GM12891 (cell line): ENCODE measurements around the gene IRF4.
A peak's percentile ranks its signal among the peaks of the same experiment; 100 is the strongest.
"Not testable (repeated sequence)": the region's sequence is repeated elsewhere in the genome, so short reads cannot be mapped to it uniquely, and the experiment has no call there.

Experiments
- DNase-seq: peaks from one replicate; pipeline ENCODE4 v3.0.0; 2011; ENCODE audit warnings: low spot score; ENCODE audit not compliant: insufficient read length
- FAIRE-seq: peaks from 2 replicates; lab custom pipeline; 2011; peaks lifted over from hg19 to GRCh38; lab: Jason Lieb, UNC
- PAX5 ChIP-seq: IDR thresholded peaks from 2 replicates; pipeline ENCODE4 v1.6.1; 2011; ENCODE audit warnings: low read length, moderate library complexity, mild to moderate bottlenecking; ENCODE audit not compliant: insufficient read depth, severe bottlenecking
- POLR2A ChIP-seq: IDR thresholded peaks from 2 replicates; pipeline ENCODE4 v1.6.1; 2011; ENCODE audit warnings: low read depth, low read length, control low read depth
- POLR2AphosphoS5 ChIP-seq: IDR thresholded peaks from 2 replicates; pipeline ENCODE4 v1.6.1; 2011; ENCODE audit warnings: low read depth, low read length, control low read depth
- POU2F2 ChIP-seq: IDR thresholded peaks from 2 replicates; pipeline ENCODE4 v1.6.1; 2011; ENCODE audit warnings: low read depth, mild to moderate bottlenecking, control low read depth, low read length, moderate library complexity
- SPI1 ChIP-seq: IDR thresholded peaks from 2 replicates; pipeline ENCODE4 v1.6.1; 2011; ENCODE audit warnings: low read depth, low read length, control low read depth
- TAF1 ChIP-seq: IDR thresholded peaks from 2 replicates; pipeline ENCODE4 v1.6.1; 2011; ENCODE audit warnings: low read depth, low read length, control low read depth

The IRF4 gene

DNA sequence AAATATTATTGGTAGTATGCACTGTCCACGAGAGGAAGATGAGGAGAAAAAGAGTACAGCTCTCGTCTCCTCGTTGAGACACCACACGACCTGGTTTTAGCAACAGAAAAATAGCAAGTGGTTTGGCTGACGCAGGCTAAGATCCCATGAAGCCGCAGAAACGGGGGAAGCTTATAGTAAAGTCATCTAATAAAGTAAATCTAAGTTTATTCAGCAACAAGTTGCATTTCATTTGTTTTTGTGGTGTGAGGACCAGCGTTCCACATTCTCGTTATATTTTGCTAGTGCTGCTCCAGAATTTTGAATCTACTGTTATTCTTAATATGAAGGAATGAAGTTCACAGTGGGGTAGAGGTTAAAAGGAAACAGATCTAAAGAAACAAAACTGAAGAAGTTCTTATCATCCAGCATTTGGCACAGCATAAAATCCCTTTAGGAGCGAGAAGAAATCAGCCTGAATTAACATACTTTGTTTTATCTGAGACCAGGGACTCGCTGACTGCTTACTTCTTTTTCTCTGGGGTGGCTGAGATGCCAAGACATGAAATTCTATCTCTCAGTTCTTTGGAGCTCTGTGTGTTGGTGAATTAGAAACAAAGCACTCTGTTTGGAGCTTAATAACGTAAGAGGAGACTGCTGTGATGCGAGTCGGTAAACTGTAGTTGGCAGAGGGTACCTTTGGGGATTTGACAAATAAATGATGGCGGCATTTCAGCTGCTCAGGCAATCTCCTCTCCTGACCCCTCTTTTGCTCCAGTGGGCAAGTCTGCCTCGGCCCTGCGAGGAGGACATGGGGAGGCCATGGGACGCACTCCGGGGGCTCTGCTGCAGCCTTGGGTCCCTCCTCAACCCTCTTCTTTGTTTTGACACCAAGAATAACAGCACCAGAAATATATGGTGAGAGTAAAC is 24.9 kb upstream of the IRF4 start:
- TF ChIP-seq SPI1 = no peak
- TF ChIP-seq POLR2A = no peak
- no peak for TF ChIP-seq POLR2AphosphoS5
- no peak for TF ChIP-seq TAF1
- TF ChIP-seq POU2F2 = no peak
- no peak for TF ChIP-seq PAX5
- FAIRE-seq (no peak), DNase-seq (no peak)

DNA sequence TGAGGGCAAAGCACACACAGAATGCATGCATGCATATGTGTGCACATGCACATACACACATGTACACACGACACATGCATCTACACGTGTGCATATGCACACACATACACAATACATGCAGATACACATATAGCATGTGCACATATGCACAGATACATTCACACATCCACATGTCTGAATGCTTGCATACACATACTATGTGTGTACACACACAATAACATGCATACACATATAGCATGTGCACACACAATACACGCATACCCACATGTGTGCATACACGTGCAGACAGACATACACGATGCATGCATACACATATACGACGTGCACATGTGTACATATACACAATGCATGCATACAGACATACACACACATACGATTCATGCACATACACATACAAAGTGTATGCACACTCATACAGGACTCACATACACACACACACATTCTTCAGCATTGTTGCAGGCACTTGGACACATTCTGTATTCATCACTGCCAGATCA is 24.2 kb upstream of the IRF4 start:
- FAIRE-seq (peak; percentile 59), DNase-seq (no peak)
- TF ChIP-seq POLR2AphosphoS5 (no peak), POLR2A (no peak), TAF1 (no peak), PAX5 (no peak), POU2F2 (no peak), SPI1 (no peak)

DNA sequence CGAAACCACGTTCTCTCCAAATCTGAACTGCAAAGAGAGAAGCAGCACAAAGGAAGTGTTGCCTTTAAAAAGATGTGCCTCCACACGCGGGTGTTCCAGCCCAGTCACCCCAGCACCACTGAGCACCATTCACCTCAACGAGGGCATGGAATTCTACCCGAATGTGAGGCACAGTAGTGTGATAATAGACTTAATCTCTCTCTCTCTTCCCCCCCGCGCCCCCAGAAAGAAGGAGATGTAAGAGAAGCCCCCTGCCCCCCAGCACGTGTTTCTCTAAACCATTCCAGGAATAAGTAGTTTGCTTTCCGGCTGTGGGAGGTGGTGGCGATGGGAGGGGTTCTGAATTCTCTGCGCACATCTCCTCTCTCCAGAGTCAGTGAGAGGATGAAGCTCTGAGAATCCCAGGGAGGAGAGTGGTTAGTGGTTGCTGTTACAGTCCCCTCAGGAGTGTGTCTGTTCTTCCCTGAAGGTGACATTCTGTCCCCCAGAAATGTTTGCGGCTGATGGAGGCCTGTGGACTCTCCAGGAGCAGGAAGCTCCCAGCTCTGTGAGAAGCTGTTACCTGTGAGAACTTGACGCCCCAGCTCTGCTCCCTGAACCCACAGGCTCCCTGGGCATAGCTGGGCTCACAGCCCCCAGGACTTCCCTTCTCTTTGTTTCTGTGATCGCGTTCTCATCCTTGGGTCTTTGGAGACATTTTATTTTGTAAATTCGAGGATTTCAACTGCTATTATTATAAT is 23.5 kb upstream of the IRF4 start:
- TF ChIP-seq POU2F2 (no peak), POLR2AphosphoS5 (no peak), POLR2A (no peak), TAF1 (no peak), SPI1 (no peak), PAX5 (no peak)
- DNase-seq = no peak
- FAIRE-seq = no peak

DNA sequence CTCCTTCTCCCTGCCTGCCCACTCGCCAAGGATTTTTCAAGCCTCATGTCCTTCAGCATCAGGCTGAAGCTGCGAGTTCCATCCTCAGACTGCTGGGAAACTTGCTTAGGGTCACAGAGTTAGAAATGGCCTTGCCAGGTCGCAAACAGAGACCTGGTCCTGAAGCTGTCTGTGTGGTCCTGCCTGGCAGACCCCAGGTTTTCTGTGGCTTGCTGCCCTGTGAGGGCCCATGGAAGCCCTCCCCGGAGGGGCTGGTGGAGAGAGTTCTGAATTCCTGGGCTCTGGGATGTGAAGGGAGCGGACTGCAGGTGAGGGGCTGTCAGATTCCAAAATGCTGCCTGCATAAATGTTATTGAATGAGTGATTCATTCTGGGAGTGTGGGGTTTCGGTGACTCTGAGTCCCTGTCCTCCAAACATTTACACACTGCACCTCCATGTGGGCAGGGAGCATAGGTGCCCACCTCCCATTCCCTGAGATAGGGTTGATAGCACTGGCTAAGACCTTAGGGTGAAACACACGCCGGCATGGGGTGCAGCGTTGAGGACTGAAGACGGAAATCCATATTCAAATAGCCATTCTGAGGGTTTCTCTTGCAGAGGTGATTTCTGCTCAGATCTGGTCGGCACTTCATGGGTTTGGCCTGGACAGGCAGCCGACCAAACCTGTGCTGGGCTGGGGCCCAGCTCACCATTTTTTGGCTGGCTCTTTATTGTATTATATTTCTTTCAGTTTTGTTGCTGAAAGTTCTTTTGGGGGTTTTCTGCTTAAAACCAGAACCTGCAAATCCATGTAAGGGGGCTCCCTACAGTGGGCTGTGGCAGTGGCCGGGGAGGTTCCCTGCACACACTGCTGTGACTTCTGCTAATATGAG is 21.8 kb upstream of the IRF4 start:
- no peak for TF ChIP-seq POLR2A
- TF ChIP-seq PAX5 = no peak
- no peak for TF ChIP-seq POU2F2
- no peak for TF ChIP-seq POLR2AphosphoS5
- TF ChIP-seq TAF1 = no peak
- TF ChIP-seq SPI1 = no peak
- DNase-seq (no peak), FAIRE-seq (no peak)

DNA sequence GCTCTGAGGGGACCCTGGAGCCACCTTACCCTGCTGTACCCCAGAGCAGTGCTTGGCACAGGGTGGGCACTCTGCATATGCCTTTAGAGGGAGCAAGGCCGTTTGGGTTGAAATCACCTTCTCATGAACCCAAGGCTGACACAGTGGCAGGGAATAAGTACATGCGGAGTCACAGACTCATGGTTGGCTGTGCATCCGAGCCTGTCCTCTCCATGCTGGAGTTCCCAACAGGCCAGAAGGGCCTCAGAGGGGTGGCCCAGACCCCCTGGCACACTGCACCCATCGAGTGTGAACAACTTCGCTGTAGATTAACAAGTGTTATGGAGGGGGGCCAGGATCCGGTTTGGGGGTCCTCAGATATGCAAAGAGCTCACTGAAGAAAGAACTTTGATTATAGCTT is 21.0 kb upstream of the IRF4 start:
- TF ChIP-seq POLR2A (no peak), POU2F2 (no peak), SPI1 (no peak), TAF1 (no peak), PAX5 (no peak), POLR2AphosphoS5 (no peak)
- DNase-seq (no peak), FAIRE-seq (no peak)

- peak; percentile 68 for FAIRE-seq
- not testable (repeated sequence) for DNase-seq
These were observed 19.7 kb upstream of the IRF4 start for GRCh38 chr6:371851-372250.

- FAIRE-seq = peak; percentile 72
- TF ChIP-seq POLR2AphosphoS5 (no peak), PAX5 (no peak), POU2F2 (no peak), TAF1 (no peak), SPI1 (peak; percentile 93), POLR2A (no peak)
- DNase-seq = no peak
These were observed 19.1 kb upstream of the IRF4 start for GRCh38 chr6:372336-372911.

DNA sequence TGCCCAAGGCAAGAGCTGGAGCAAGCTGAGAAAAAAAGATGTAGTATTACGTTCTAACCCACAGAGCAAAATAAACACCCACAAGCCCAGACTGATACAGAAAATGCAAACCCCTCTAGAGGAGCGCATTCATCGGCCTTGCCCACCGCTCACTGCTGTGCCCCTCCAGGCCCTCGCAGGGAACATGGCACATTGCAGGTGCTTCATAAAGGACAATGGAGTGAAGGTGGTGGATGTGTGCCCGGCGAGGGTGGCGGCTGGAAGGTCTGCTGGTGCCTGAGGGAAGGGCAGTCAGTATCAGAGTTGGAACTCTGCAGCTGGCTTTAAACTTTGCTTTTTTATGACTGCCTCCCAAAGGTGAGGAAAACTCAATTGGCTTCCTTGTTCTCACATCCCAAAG is 18.5 kb upstream of the IRF4 start:
- no peak for FAIRE-seq
- no peak for TF ChIP-seq POU2F2
- TF ChIP-seq PAX5 = no peak
- TF ChIP-seq TAF1 = no peak
- TF ChIP-seq POLR2AphosphoS5 = no peak
- no peak for TF ChIP-seq POLR2A
- TF ChIP-seq SPI1 = no peak
- no peak for DNase-seq
